ENCODE data around the gene GLG1.
"Not testable (repeated sequence)": the region's sequence is repeated elsewhere in the genome, so short reads cannot be mapped to it uniquely, and the experiment has no call there.

GLG1 gene

DNA sequence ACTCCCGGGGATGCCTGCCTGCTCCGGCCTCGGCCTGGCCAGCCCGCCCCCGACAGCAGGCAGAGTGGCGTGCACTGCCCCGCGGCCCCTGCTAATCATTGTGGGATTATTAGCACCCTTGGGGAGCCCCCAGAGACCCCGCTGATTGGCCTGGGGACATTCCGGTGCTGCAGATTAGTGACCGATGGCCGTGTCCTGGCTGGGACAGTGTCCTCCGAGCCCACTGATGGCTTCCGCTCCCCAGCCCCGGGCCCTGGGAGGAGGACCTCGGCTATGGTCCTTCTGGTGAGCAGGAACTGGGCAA, 185.5 kb downstream of the GLG1 start:
- DNase-seq (ENCODE audit: low read depth); H3K4me3 ChIP-seq (ENCODE audit: low read depth, low read length): not testable (repeated sequence)

DNA sequence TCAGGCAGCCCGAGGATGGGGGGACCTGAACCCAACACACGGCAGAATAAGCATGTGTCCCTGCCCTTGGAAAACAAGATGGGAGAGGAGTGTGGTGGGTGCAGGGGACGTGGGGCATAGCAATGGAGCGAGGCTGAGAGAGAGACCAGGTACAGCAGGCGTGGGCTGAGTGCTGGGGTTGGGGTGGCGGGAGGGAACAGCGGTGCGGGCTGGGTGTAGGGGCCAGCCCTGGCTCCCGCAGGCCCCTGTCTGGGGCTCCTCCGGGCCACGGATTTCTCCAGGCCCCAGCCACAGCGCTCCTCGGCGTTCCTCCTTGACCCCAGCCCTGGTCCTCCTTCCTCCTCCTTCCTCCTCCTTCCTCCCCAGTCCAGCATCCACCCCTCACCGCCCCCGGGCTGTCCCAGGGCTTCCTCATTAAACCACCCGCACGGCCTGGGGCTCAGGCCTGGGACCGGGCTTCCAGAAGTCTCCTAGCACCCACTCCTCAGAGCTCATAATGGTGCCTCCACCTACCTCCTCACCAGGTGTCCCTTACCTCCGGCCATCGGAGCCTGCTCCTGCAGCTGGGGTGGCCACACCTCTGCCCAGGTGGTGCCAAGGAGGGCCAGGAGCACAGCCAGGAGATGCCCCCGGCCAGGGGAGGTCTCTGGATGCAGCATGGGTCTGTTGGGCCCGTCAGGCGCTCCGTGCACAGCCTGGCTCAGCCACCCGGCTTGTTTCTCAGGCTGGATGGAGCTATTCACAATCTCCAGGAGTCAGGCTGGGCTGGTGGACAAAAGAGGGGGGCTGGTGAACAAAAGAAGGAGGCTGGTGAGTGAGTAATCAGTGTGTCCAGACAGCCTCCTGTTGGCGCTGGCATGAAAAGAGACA, 186.1 kb downstream of the GLG1 start, which contains the start of gene CLEC18B:
TSS of gene CLEC18B (minus strand) at position 867 of the 870 bp plus-strand sequence. CDS start at position 659, 208 bp downstream.
- not testable (repeated sequence) for DNase-seq (ENCODE audit: low read depth); H3K4me3 ChIP-seq (ENCODE audit: low read depth, low read length)

DNA sequence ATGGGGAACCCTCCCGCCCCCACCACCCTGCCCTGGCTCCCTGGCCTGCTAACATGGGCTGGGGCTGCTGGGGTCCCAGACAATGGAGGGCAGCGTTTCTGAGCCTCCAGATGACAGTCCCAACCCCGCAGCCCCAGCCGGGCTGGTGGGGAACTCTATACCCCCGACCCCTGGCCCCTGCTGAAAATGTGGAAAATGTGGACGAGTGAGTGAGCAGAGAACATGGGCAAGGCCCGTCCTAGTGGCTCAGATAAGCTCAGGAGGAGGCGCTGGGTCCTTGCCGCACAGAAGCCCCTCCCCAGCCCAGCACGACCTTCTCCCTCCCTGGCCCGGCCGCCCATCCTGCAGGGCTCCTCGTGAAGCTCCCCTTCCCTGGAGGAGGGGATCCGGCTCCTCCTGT, 187.1 kb downstream of the GLG1 start:
- DNase-seq (ENCODE audit: low read depth); H3K4me3 ChIP-seq (ENCODE audit: low read depth, low read length): not testable (repeated sequence)

DNA sequence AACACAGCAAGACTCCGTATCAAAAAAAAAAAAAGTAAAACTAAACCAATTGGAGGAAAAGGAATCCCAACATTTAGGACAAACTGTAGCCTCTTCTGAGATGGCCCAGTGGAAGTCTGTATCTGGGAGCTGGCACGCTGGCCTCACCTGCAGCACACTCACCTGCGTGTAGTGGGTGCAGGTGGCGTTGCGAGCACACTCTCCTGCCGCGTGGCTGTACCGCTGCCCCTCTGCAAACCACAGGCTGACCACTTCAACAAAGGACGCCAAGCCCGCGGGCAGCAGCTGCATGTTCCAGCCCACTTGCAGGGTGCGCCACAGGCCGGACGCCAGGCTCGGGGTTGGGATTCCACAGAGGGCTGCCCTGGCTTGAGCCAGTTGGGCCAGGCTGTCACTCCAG, 189.0 kb downstream of the GLG1 start:
- not testable (repeated sequence) for DNase-seq (ENCODE audit: low read depth); H3K4me3 ChIP-seq (ENCODE audit: low read depth, low read length)

DNA sequence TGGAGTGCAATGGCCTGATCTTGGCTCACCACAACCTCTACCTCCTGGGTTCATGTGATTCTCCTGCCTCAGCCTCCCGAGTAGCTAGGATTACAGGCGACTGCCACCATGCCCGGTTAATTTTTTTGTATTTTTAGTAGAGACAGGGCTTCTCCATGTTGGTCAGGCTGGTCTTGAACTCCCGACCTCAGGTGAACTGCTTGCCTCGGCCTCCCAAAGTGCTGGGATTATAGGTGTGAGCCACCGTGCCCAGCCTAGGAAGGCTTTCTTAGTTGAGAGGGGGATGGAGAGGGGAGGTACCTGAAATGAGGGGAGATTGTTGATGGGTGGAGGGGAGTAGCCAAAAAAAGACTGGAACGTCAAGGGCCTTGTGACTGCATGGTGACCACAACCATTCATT, 193.0 kb downstream of the GLG1 start:
- DNase-seq (ENCODE audit: low read depth); H3K4me3 ChIP-seq (ENCODE audit: low read depth, low read length): not testable (repeated sequence)

DNA sequence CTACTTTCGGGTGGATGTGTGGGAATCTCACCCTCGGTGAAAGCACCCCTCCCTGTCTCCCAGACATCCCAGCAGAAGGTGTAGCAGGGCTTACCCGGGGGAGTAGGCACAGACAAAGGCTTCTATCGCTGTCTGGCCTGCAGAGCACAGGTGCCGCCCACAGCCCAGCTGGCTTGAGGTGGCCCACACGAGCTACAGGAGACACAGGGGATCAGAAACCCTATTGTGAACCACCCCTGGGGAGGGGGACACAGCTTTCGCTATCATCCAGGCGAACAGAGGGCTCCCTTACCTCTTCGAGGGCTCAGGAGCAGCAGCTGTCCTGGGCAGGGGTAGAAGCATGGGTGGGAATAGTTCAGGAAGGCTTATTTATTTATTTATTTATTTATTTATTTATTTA, 193.4 kb downstream of the GLG1 start:
- not testable (repeated sequence) for H3K4me3 ChIP-seq (ENCODE audit: low read depth, low read length); DNase-seq (ENCODE audit: low read depth)

DNA sequence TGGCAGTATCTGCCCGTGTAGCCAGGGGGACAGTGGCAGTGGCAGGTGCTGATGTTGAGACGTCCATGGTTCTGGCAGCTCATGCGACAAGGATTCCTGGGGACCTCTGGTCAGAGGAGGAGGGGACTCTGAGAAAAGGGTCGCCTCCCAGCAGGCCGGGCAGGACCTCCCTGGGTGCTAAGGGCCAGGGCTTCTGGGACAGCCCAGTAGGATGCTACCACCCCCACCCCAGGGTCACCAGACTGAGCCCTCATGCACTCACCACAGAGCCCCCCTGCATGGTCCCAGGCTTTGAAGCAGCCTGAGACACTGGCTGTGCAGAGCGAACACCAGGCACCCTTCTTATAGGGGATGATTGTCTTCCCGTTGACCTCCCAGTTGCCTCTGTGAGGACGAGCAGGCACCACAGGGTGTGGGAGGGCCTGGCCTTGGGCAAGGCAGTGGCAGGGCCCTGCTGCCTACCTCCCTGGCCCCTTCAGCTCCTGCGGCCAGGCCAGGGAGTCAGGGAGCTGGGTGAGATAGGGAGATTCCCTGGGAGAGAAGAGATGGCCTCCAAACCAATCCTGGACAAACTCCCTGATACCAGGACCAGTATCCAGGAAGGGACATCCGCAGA, 194.0 kb downstream of the GLG1 start:
- H3K4me3 ChIP-seq (ENCODE audit: low read depth, low read length); DNase-seq (ENCODE audit: low read depth): not testable (repeated sequence)

DNA sequence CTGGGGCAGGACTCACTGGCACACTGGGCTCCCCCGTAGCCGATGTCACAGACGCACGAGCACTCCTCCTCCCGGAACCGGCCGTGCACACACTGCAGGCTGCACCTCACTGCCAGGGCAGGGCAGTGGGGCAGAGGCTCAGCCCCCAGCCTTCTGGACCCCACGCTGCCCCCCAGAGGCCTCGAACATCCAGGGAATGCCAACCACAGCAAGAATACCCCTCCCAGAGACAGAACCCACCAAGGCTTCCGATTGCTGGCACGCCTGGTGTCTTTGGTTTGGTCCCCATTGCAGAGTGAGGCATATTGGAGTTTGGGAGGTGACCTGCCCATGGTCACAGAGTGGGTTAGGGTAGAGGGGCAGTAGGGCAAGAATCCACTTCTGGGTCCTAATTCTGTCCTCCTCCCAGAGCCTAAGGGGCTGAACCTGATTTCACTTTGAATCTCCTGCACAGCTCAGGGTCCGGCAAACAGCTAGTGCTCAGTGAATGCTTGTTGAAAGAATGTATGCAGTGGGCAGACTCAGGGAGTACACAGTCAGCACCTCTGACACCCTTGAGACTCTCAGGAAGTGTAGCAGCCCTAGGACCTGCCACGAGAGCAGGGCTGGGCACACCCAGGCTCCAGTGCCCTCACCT, 194.7 kb downstream of the GLG1 start:
- DNase-seq (ENCODE audit: low read depth); H3K4me3 ChIP-seq (ENCODE audit: low read depth, low read length): not testable (repeated sequence)

DNA sequence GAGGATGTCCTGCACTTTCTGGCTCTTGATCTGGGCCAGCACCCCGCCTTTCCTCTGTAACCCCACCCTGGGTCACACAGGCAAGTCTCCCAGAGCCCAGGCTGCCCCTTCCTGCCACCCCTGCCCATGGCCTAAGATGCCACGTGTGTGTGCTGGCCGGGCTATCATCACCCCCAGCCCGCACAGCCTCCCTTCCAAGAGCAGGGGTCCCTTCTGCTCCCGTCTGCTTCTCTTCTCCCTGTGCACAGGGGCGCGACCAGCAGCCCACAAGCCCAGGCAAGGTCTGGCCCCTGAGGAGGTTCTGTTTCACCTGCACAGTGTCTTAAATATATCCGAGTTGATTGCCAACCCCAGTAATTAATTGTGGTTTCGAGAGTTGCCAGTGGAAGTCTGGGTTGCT, 195.9 kb downstream of the GLG1 start:
- not testable (repeated sequence) for H3K4me3 ChIP-seq (ENCODE audit: low read depth, low read length); DNase-seq (ENCODE audit: low read depth)

DNA sequence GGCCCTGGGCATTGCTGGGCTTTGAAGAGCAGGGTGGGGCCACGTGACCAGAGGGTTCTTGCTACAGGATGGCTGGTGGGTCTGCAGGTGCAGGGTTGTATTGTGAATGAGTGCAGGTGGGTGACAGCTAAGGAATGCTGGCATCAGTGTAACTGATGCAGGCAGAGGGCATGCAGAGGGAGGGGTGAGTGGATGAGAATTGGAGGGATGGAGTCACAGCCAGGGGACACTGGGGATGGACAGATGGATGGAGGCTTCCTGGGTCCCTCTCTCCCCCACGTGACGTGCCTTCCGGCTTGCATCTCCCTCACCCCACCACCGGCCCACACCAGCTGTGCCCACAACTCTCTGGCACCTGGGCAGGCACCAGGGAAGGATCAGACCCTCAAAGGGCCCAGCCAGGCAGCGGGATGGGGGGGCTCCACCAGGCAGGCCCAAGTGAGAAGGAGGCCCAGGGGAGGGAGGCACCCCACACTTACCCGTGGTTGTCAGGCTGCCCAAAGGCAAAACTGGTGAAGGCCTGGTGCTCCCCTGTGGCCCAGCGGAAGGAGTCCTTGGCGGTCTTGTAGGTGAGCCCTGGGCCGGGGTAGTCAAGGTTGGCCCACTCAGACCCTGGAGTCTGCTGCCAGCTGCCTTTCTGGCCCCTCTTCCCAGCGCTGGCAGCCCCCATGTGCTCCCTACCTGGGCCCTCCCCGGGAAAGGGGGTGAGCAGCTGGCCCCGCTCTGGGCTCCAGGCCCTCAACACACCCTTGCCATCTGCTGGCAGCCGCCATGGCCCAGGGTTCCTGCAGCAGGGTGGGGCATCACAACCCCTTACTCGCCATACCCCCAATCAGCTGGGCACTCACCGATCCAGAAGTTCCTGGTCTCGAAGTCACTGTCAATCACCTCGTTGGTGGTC, 196.6 kb downstream of the GLG1 start:
- DNase-seq (ENCODE audit: low read depth); H3K4me3 ChIP-seq (ENCODE audit: low read depth, low read length): not testable (repeated sequence)

DNA sequence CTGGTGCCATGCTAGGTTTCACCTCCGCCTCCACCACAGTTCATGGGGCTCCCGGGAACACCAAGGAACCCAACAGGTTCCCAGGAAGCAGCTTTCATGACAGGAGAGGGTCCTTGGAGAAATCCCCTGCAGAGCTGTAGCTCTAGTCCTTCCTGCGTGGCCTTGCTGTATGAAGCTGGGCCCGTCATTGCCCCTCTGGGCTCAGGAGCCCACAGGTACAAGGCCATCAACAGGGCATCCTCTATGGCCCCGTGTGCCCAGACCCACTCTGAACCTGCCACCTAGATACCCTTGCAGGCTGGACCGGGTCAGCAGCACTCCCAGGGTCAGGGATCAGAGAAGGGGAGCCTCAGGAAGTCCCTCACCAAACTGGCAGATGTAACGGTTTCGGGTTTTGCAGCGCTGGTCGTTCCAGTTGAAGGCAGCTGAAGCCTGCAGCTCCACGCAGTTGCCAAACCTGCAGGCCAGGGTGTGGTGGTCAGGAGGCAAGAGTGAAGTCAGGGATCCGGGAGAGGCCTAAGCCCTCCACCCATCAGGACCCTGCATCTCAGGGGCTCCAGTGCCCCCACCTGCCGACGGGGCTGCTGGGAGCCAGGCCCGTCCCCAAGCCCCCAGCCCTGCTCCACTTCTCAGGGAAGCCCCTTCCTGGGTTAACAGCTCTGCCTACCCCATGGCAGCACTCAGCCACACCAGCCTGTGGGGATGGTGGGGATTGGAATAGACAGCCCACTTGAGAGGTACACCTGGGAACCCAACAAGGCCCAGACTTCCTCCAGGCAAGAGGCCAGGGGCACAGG, 197.5 kb downstream of the GLG1 start:
- H3K4me3 ChIP-seq (ENCODE audit: low read depth, low read length); DNase-seq (ENCODE audit: low read depth): not testable (repeated sequence)

DNA sequence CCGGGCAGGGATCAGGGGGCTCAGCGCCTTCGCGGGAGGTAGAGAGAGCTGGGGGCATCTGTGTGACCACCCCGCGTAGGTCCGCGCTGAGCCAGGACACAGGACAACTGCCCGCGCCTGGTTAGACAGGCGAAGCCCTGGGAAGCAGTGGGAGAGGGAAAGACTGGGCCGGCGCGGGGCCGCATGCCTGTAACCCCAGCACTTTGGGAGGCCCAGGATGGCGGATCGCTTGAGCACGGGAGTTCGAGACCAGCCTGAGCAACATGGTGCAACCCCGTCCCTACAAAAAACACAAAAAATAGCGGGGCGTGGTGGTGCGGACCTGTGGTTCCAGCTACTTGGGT, 199.6 kb downstream of the GLG1 start:
- not testable (repeated sequence) for DNase-seq (ENCODE audit: low read depth); H3K4me3 ChIP-seq (ENCODE audit: low read depth, low read length)

DNA sequence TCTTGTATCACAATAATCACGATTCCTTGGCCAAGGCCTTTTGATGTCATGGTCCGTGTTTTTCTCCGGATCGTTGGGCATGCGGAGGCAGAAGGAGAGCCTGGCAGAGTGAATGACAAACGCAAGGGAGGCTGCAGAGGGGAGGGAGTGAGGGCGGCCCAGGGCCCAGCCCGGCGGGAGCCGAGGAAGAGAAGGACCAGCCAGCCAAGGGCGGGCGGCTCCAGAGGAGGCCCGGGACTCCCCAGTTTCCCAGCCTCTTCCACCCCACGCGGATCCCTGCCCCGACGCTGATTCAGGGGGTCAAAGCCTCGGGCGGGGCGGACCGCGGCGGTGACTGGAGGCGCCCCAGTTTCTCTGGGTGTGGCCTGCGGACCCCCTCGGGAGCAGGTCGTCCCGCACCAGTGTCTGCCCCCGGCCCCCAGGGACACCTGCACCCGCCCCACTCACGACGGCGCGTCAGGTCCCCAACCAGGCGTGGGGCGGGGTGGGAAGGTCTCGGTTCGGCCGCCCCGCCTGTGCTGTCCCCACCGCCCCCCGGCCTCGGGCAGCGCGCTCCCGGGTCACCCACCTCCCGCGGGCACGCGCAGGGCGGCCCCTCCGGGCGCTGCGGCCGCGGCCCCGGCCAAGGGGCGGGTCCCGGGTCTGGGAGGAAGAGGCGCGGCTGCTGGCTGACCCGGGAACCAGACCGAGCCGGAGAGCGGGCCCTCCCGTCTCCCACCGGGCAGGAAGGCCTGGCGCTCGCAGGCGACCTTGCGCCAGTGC, 200.1 kb downstream of the GLG1 start:
- H3K4me3 ChIP-seq (ENCODE audit: low read depth, low read length); DNase-seq (ENCODE audit: low read depth): not testable (repeated sequence)

DNA sequence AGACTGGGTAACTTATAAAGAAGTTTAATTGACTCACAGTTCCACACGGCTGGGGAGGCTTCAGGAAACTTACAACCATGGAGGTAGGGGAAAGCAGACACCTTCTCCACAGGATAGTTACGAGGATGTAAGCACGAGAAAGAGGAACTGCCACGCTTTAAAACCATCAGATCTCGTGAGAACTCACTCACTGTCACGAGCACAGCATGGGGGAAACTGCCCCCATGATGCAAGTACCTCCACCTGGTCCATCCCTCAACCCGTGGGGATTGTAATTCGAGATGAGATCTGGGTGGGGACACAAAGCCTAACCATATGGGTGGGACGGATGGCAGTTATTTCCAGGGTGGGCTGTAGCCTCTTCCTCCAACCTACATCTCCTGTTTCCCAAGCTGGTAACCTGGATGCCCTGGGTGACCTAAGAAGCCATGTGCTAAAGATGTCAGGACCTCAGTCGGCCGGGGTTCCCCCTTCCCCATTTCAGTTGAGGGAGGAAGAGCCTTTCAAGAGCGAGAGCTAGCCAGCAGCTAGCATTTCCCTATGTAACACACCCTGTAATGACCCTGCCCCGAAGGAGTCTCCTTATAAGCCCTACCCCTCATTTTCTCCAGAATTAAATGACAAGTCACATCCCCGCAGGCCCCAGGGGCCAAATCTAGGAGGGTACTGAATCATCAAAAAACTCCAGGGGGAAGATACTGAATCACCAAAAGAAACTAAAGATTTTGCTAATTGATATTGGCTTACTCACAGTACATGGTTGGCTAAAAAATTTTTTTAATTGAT, 202.6 kb downstream of the GLG1 start:
- H3K4me3 ChIP-seq (ENCODE audit: low read depth, low read length); DNase-seq (ENCODE audit: low read depth): not testable (repeated sequence)

DNA sequence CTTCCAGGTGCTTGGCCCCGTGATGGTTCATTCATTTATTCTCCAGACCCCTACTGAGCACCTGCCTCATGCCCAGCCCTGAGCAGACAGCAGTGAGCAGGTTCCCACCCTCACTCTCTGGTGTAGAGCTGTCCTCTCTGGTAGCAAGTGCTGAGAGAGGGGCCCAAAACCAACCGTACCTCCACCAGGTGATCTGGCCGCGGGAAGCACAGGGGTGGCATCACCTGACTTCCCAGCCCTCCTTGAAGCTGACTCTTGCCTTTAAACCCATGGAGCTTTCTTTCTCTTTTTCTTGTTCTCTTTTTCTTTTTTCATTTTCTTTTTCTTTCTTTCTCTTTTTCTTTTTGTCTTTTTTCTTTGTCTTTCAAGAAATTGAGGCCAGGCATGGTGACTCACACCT, 206.7 kb downstream of the GLG1 start:
- H3K4me3 ChIP-seq (ENCODE audit: low read depth, low read length); DNase-seq (ENCODE audit: low read depth): not testable (repeated sequence)

DNA sequence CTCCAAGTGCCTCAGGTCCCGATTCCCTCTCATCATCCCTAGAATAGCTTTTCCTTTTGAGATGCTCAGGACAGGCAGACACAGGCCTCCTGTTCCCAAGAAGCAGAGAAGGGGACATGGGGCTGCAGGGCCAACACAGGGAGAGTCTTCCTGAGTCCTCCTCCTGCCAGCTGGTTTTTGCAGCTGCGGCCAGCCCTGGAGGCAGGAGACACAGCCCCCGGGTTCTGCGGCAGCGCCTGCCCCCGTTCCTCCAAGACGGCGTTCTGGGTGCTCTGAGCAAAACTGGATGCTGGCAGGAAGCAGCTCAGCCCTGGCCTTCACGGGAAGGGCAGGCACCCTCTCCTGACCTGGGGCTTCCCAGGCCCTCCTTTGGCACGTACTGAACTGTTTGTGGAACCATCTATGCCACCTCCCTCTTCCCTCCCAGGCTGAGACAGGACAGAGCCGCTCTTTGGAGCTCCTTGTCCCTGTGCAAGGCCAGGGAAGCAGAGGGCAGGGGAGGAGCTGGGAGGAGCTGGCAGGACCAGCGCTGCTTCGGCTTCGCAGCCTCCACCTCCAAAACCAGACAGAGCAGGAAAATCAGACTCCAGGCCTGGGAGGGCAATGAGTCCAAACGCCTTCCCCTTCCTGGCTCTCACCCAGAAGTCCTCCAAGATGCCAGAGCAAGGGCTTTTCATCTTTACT, 208.6 kb downstream of the GLG1 start:
- H3K4me3 ChIP-seq (ENCODE audit: low read depth, low read length); DNase-seq (ENCODE audit: low read depth): not testable (repeated sequence)

Data from LNCaP clone FGC (cell line).